ENCODE results near the gene SERPINB5. TPM values are rescaled to one million over a fixed set of nuclear protein-coding genes. Genes with fewer than 3 reads are reported as not detected.
"Not testable (repeated sequence)": the region's sequence is repeated elsewhere in the genome, so short reads cannot be mapped to it uniquely, and the experiment has no call there.

Gene SERPINB5
- total RNA-seq, 6 donors from 2014 or later, result 0.61 to 0.98 TPM; not detected in 4

DNA sequence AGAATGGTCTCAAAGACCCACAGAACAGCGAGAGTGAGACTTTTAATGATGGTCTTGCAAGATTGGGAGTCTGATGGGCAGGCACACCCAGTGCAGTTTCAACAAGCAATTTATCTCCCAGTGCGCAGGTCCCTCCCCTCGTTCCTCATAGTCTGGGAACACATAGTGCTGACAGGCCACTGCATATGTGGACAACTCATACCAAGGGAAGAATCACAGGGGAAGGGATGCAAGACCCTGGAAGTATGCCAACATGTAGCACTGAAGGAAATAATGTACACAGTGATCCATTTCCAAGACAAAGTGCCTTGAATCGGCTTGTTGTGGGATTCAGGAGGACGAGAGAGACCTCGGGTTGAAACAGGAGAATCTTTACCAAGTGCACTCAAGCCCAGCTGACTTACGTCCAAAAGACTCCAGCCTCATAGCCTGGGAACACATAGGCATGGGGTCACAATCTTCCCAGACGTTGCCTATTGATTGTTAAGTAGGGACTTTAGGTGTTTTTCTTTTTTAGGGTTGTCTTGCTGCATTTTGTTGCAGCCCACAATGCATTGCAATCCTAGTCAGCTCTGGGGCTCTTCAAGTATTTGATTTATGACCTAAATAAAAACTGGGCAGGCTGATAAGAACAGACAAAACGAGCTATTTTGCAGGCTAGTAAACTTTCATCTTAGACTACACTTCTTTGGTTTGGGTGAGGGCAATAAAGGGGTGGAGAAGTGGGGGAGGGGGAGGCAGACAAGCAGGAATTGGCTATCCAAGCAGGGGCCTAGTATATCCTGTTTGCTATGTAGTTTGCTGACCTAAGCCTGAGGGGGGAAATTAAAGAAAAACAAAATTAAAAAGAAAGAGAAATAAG lies 24.7 kb upstream of the SERPINB5 start:
- TF ChIP-seq POLR2AphosphoS5 (IDR thresholded peaks at IDR 0.05) (no peak), EP300 (IDR thresholded peaks at IDR 0.05) (no peak), POLR2A (IDR thresholded peaks at IDR 0.05) (no peak), CTCF (IDR thresholded peaks at IDR 0.05) (no peak)
- DNase-seq (no peak), ATAC-seq (ENCODE audit: low FRiP score in 2 of 2) (peak in 1 of 2 donors; percentile 52)
- Histone ChIP-seq H3K27me3 (no peaks in the 10 kb centered on the region), H3K9me3 (no peaks in the 10 kb centered on the region), H3K27ac (no peak overlapping the region), H3K36me3 (no peaks in the 10 kb centered on the region), H3K4me1 (no peaks in the 10 kb centered on the region), H3K4me3 (no peak overlapping the region)
- 45 to 50% methylated on average over 9 of the region's 9 CpGs for WGBS, 2 donors

DNA sequence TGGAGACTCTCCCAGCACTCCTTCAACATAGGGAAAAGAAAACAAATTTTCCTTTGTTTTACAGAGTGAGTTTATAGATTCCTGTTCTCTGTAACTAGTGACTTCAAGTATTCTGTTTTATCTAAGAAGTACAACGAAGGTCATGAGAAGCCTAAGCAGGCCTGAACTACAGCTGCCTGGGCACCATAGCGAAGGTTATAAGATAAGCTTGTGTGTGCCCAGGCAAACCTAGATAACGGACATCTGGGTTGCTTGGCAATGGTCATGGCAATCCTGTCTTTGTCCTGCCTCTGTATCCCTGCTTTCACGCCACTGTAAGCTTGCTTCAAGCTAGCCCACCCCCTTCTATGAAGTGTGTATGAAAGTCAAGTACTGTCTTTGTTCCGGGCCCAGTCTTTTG lies 24.0 kb upstream of the SERPINB5 start:
- WGBS, 2 donors, result 79 to 85% methylated on average over 5 of the region's 5 CpGs
- ATAC-seq (ENCODE audit: low FRiP score in 2 of 2), result not testable (repeated sequence)

GRCh38 chr18:63454497-63454896 lies 22.3 kb upstream of the SERPINB5 start:
- Histone ChIP-seq H3K4me1 (no peaks in the 10 kb centered on the region), H3K9me3 (no peaks in the 10 kb centered on the region), H3K27me3 (no peaks in the 10 kb centered on the region), H3K27ac (no peak overlapping the region), H3K36me3 (no peaks in the 10 kb centered on the region), H3K4me3 (no peak overlapping the region)
- no peak for TF ChIP-seq POLR2A (IDR thresholded peaks at IDR 0.05)
- 93 to 94% methylated on average over 8 of the region's 8 CpGs for WGBS, 2 donors
- DNase-seq (no peak), ATAC-seq (ENCODE audit: low FRiP score in 2 of 2) (peak in 1 of 2 donors; percentile 56)

More for the DNA sequence above, 24.0 kb upstream of the SERPINB5 start:
- DNase-seq, H3K36me3 ChIP-seq, H3K27ac ChIP-seq, H3K4me1 ChIP-seq, H3K27me3 ChIP-seq, H3K4me3 ChIP-seq, H3K9me3 ChIP-seq: not testable (repeated sequence)

DNA sequence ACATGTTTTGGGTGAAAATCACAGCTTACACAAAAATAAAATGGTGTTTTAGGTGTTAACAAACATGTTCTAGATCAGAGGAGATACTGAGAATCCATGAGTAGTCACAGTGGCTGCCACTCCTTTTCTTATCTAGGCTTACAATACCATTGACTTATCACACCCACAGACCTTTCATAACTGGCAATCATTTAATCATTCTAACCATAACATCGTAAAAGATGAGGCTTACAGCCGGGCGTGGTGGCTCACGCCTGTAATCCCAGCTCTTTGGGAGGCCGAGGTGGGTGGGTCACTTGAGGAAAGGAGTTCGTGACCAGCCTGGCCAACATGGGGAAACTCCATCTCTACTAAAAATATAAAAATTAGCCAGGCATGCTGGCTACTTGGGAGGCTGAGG lies 18.8 kb upstream of the SERPINB5 start:
- ATAC-seq (ENCODE audit: low FRiP score in 2 of 2), result no peak
- Histone ChIP-seq H3K27ac (no peak overlapping the region), H3K27me3 (no peaks in the 10 kb centered on the region), H3K4me1 (no peaks in the 10 kb centered on the region), H3K9me3 (no peaks in the 10 kb centered on the region), H3K4me3 (no peak overlapping the region), H3K36me3 (no peaks in the 10 kb centered on the region)
- 75 to 77% methylated on average over 6 of the region's 6 CpGs for WGBS, 2 donors
- no peak for DNase-seq
- no peak for TF ChIP-seq CTCF (IDR thresholded peaks at IDR 0.05)
- no peak for TF ChIP-seq POLR2AphosphoS5 (IDR thresholded peaks at IDR 0.05)
- TF ChIP-seq EP300 (IDR thresholded peaks at IDR 0.05), result no peak

GRCh38 chr18:63460414-63460813 lies 16.3 kb upstream of the SERPINB5 start:
- Histone ChIP-seq H3K27me3 (no peaks in the 10 kb centered on the region), H3K27ac (no peak overlapping the region), H3K4me1 (no peaks in the 10 kb centered on the region), H3K9me3 (no peaks in the 10 kb centered on the region), H3K36me3 (no peaks in the 10 kb centered on the region), H3K4me3 (no peak overlapping the region)
- 45 to 50% methylated on average over 1 of the region's 1 CpG for WGBS, 2 donors
- DNase-seq (no peak), ATAC-seq (ENCODE audit: low FRiP score in 2 of 2) (no peak)
- TF ChIP-seq CTCF (IDR thresholded peaks at IDR 0.05) (no peak), EP300 (IDR thresholded peaks at IDR 0.05) (no peak), POLR2AphosphoS5 (IDR thresholded peaks at IDR 0.05) (no peak), POLR2A (IDR thresholded peaks at IDR 0.05) (no peak)

DNA sequence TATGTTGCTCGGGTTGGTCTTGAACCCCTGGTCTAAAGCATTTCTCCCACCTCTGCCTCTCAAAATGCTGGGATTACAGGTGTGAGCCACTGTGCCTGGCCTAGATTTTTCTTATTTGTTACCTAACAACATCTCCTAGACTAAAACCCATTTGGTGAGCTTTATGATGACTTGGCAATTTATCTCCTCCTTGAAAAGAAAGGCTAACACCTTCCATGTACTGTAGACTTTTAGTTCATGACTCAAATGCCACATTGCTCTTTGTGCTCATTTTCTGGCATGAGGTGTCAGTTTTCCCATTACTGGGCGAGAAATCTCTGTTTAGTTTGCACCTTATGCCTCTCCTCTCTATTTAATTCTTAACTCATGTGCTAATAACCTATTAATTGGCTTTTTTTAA lies 12.3 kb upstream of the SERPINB5 start:
- TF ChIP-seq CTCF (IDR thresholded peaks at IDR 0.05) (no peak), POLR2A (IDR thresholded peaks at IDR 0.05) (no peak), POLR2AphosphoS5 (IDR thresholded peaks at IDR 0.05) (no peak), EP300 (IDR thresholded peaks at IDR 0.05) (no peak)
- Histone ChIP-seq H3K9me3 (no peaks in the 10 kb centered on the region), H3K27me3 (no peaks in the 10 kb centered on the region), H3K4me1 (no peaks in the 10 kb centered on the region), H3K27ac (no peak overlapping the region), H3K4me3 (no peak overlapping the region), H3K36me3 (no peaks in the 10 kb centered on the region)
- WGBS, 2 donors, result 94 to 98% methylated on average over 2 of the region's 2 CpGs
- ATAC-seq (ENCODE audit: low FRiP score in 2 of 2), result no peak
- DNase-seq, result no peak

All from upper lobe of left lung (tissue), 6 donors.